MCF 10A (cell line): ENCODE data around the gene ZEB1. TPM values are rescaled to one million over a fixed set of nuclear protein-coding genes. Genes with fewer than 3 reads are reported as not detected.

Experiments
- BruUV-seq: library from RNA; stranded (reverse); fragments of 400-500 nt; replicated peaks from 2 replicates; lab custom pipeline; 2021; lab: Mats Ljungman, UMichigan
- CTCF ChIA-PET: fragments of 300-600 bp; sonication (Branson Sonifier 250); formaldehyde crosslinking; extraction: SDS; loops from one replicate; lab custom pipeline; 2021; ENCODE audit warnings: antibody characterized with exemption, inconsistent platforms; lab: Yijun Ruan, JAX
- POLR2A ChIA-PET: fragments of 300-600, 350-650 bp; sonication (Branson Sonifier 250); formaldehyde crosslinking; extraction: SDS; loops from one replicate; lab custom pipeline; 2020; ENCODE audit warnings: antibody characterized with exemption, inconsistent platforms; lab: Yijun Ruan, JAX
- DNase-seq: peaks from one replicate; pipeline ENCODE4 v3.0.0-alpha.2; 2018; ENCODE audit not compliant: unreplicated experiment
- H3K27ac Mint-ChIP-seq: one replicate; pipeline ENCODE4 v1.8.0; 2022; ENCODE audit warnings: mild to moderate bottlenecking, low read depth, mixed read lengths; ENCODE audit not compliant: unreplicated experiment
- H3K27me3 Mint-ChIP-seq: one replicate; pipeline ENCODE4 v1.8.0; 2022; ENCODE audit warnings: mixed read lengths; ENCODE audit not compliant: insufficient read depth, unreplicated experiment
- H3K36me3 Mint-ChIP-seq: one replicate; pipeline ENCODE4 v1.8.0; 2022; ENCODE audit warnings: mild to moderate bottlenecking, moderate library complexity, mixed read lengths; ENCODE audit not compliant: insufficient read depth, unreplicated experiment
- H3K4me1 Mint-ChIP-seq: one replicate; pipeline ENCODE4 v1.8.0; 2022; ENCODE audit warnings: mixed read lengths; ENCODE audit not compliant: insufficient read depth, unreplicated experiment
- H3K4me3 Mint-ChIP-seq: one replicate; pipeline ENCODE4 v1.8.0; 2022; ENCODE audit warnings: mild to moderate bottlenecking, moderate library complexity, mixed read lengths; ENCODE audit not compliant: unreplicated experiment
- H3K9me3 Mint-ChIP-seq: one replicate; pipeline ENCODE4 v1.8.0; 2022; ENCODE audit warnings: mixed read lengths; ENCODE audit not compliant: unreplicated experiment
- intact Hi-C: fragments of 100-400 bp; cut with micrococcal nuclease; formaldehyde crosslinking; loops from 2 replicates; pipeline ENCODE4 v1.14.1; 2022
- total RNA-seq: library from RNA; stranded (reverse); gene quantifications from 2 replicates; pipeline ENCODE4 v1.2.3, GENCODE V29; 2022
- TF ChIP-seq, protein P1 (sequence below): fragments of 200-600 bp; IDR thresholded peaks from one replicate; pipeline ENCODE4 v1.8.0; 2022; ENCODE audit warnings: antibody characterized with exemption, mild to moderate bottlenecking; ENCODE audit not compliant: unreplicated experiment

Gene ZEB1
- total RNA-seq, 1 experiment from 2014 or later: 15.1 TPM

DNA sequence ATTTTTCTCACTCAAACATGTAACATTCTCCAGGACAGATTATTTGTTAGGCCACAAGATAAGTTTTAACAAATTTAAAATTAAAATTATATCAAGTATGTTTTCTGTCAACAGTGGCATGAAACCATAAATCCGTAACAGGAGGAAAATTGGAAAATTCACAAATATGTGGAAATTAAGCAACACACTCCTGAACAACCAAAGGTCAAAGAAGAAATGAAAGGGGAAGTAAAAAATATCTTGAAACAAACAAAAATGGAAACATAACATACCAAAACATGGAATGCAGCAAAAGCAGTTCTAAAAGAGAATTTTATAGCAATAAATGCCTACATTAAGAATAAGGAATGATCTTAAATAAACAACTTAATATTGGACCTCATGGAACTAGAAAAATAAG, 147.3 kb downstream of the ZEB1 start:
- H3K27ac Mint-ChIP-seq: no peak overlapping the region

DNA sequence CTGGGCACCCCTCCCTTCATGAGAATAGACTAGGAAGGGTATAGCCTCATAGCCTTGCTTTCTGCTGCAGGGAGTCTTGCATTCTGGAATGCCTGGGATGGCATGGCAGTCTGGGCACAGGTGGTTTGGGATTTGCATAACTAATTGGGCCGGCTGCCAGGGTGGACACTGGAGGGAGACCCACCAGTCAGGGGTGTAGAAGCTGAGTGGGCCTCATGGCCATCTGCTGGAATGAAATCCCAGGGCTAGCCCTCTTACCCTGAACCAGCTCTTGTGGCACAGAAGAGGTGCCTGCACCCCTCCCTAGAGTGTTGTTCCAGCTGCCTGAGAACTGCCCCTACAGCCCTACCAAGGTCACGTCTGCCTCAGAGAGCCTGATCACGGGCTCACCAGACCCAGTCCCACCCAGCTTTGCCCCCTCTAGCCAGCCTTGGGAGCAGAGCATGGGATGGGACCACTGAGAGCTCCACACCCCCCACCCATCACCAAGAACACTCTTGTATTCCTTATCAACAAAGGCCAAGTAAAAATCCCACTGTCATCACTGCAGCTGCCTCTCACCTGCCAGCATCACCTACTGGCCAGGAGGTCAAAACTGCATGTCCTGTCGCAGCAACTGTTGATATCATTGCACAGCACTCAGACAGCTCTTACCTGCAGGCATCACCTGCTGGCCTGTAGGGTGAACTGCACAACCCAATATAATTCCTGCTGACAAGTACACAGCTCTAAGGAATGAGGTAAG, 148.9 kb downstream of the ZEB1 start:
- intact Hi-C loops: no loop called here
- POLR2A ChIA-PET: interaction anchor here (1.3 kb wide), 1 partner anchor 22 kb away, joined by 3 read pairs; no protein-coding TSS in a partner anchor

More for the DNA sequence above, 147.3 kb downstream of the ZEB1 start:
- Mint-ChIP-seq H3K36me3 (peaks cover 23% of the 10 kb centered on the region), H3K9me3 (peaks cover 16% of the 10 kb centered on the region), H3K4me3 (no peak overlapping the region), H3K27me3 (no peaks in the 10 kb centered on the region), H3K4me1 (no peaks in the 10 kb centered on the region)
- POLR2A ChIA-PET: no interaction called here
- intact Hi-C loops: no loop called here
- TF ChIP-seq, protein P1, sequence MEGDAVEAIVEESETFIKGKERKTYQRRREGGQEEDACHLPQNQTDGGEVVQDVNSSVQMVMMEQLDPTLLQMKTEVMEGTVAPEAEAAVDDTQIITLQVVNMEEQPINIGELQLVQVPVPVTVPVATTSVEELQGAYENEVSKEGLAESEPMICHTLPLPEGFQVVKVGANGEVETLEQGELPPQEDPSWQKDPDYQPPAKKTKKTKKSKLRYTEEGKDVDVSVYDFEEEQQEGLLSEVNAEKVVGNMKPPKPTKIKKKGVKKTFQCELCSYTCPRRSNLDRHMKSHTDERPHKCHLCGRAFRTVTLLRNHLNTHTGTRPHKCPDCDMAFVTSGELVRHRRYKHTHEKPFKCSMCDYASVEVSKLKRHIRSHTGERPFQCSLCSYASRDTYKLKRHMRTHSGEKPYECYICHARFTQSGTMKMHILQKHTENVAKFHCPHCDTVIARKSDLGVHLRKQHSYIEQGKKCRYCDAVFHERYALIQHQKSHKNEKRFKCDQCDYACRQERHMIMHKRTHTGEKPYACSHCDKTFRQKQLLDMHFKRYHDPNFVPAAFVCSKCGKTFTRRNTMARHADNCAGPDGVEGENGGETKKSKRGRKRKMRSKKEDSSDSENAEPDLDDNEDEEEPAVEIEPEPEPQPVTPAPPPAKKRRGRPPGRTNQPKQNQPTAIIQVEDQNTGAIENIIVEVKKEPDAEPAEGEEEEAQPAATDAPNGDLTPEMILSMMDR: no peak
- CTCF ChIA-PET: interaction anchor here (0.6 kb wide), 1 partner anchor 14 kb away, joined by 3 read pairs; no protein-coding TSS in a partner anchor
- no peak for DNase-seq
- no TSS peak for BruUV-seq

DNA sequence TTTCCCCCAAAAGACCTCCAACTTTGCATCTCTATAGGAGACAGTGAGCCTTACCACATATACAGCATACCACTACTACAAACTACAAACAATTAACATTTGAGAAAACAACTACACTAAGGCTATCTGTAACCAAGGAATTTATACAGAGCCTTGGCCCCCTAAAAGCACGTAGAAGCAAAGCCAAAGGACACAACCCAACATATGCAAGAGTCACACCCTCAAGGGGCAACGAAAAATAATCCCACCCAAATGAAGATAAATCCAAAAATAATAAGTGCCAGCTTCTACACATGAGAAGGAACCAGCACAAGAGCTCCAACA, 149.5 kb downstream of the ZEB1 start:
- intact Hi-C loops: no loop called here
- DNase-seq: no peak
- Mint-ChIP-seq H3K36me3 (peaks cover 14% of the 10 kb centered on the region), H3K4me3 (no peak overlapping the region), H3K27ac (no peak overlapping the region), H3K4me1 (no peaks in the 10 kb centered on the region), H3K27me3 (no peaks in the 10 kb centered on the region), H3K9me3 (no peaks in the 10 kb centered on the region)
- ChIA-PET POLR2A (interaction anchor here (1.3 kb wide), 1 partner anchor 21 kb away, joined by 3 read pairs; no protein-coding TSS in a partner anchor), CTCF (interaction anchor here (0.6 to 1.5 kb wide), 4 partner anchors 9 to 719 kb away, joined by 3 to 9 read pairs (median 4); no protein-coding TSS in a partner anchor)
- no TSS peak for BruUV-seq
- TF ChIP-seq, protein P1: no peak

More for the DNA sequence above, 148.9 kb downstream of the ZEB1 start:
- Mint-ChIP-seq H3K9me3 (peaks cover 4% of the 10 kb centered on the region), H3K4me3 (no peak overlapping the region), H3K27ac (no peak overlapping the region), H3K36me3 (peaks cover 19% of the 10 kb centered on the region), H3K27me3 (no peaks in the 10 kb centered on the region), H3K4me1 (no peaks in the 10 kb centered on the region)
- CTCF ChIA-PET: interaction anchor here (0.6 to 1.5 kb wide), 3 partner anchors 8 to 123 kb away, joined by 3 to 9 read pairs (median 4); no protein-coding TSS in a partner anchor
- no TSS peak for BruUV-seq
- TF ChIP-seq, protein P1: peak; percentile 32
- peak; percentile 51 for DNase-seq

DNA sequence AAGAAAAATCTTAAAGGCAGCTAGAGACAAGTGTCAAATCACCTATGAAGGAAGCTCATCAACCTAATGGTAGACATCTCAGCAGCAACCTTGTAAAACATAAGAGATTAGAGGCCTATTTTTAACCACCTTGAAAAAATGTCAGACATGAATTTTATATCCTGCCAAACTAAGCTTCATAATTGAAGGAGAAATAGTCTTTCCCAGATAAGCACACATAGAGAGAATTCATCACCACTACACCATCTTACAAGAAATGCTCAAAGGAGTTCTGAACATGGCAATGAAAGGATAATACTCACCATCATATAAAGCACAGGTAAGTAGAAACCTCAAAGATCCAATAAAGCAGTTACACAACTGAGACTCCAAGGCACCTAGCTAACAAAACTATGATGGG, 156.5 kb downstream of the ZEB1 start:
- CTCF ChIA-PET: no interaction called here
- POLR2A ChIA-PET: interaction anchor here (0.7 kb wide), 1 partner anchor 81 kb away, joined by 3 read pairs; no protein-coding TSS in a partner anchor
- no TSS peak for BruUV-seq

More for the DNA sequence above, 156.5 kb downstream of the ZEB1 start:
- TF ChIP-seq, protein P1: no peak
- Mint-ChIP-seq H3K9me3 (peaks cover 5% of the 10 kb centered on the region), H3K4me3 (no peak overlapping the region), H3K27me3 (no peaks in the 10 kb centered on the region), H3K4me1 (no peaks in the 10 kb centered on the region), H3K36me3 (no peaks in the 10 kb centered on the region), H3K27ac (no peak overlapping the region)
- intact Hi-C loops: no loop called here
- DNase-seq: no peak
